B cell (primary cell): ENCODE data around the gene EFL1. TPM values are rescaled to one million over a fixed set of nuclear protein-coding genes. Genes with fewer than 3 reads are reported as not detected.
"Not testable (repeated sequence)": the region's sequence is repeated elsewhere in the genome, so short reads cannot be mapped to it uniquely, and the experiment has no call there.

ENCODE experiments used
- ATAC-seq: fragments of 200-7000 bp; cut with Tn5 transposase; one replicate; pipeline ENCODE4 v1.10.0; 2021; ENCODE audit warnings: low read depth, mild to moderate bottlenecking, moderate number of reproducible peaks, moderate library complexity
- CTCF ChIA-PET: fragments of 350-600 bp; sonication (Branson Sonifier 250); formaldehyde crosslinking; loops from one replicate; lab custom pipeline; 2021; ENCODE audit warnings: antibody characterized with exemption, inconsistent platforms; lab: Charles Lee
- POLR2A ChIA-PET: fragments of 350-600 bp; sonication (Branson Sonifier 250); formaldehyde crosslinking; loops from one replicate; lab custom pipeline; 2021; ENCODE audit warnings: antibody characterized with exemption; lab: Charles Lee
- DNase-seq: peaks from one replicate; pipeline ENCODE4 v3.0.0; 2013
- H2AFZ ChIP-seq: 2 replicates; pipeline ENCODE4 v1.6.1; 2012; ENCODE audit warnings: mild to moderate bottlenecking, low read depth, low read length; ENCODE audit not compliant: insufficient read depth, poor library complexity, severe bottlenecking
- H3K27ac ChIP-seq, 2 donors: 1 replicate in 1 of 2; 2 replicates in 1 of 2; pipeline ENCODE4 v1.5.1; 2012 to 2013; ENCODE audit warnings: low read length in 2 of 2, mild to moderate bottlenecking in 2 of 2, moderate library complexity in 1 of 2
- H3K27me3 ChIP-seq, 4 experiments: fragments of 200-600 bp in 1 of 4; sonication (generic) in 1 of 4; replicated peaks in 1 of 4; 1 replicate in 2 of 4; 2 replicates in 2 of 4; pipeline versions ENCODE4 v1.6.1 to v1.7.0; 2013 to 2016; ENCODE audit warnings: low read length in 3 of 4, mild to moderate bottlenecking in 2 of 4, mixed read lengths in 1 of 4, moderate library complexity in 1 of 4; ENCODE audit not compliant: insufficient read depth in 4 of 4, control insufficient read depth in 3 of 4; ENCODE audit errors: control extremely low read depth in 1 of 4
- H3K36me3 ChIP-seq, 2 experiments: replicated peaks in 1 of 2; 1 replicate in 1 of 2; 2 replicates in 1 of 2; pipeline versions ENCODE4 v1.6.1 to v1.7.1; 2013; ENCODE audit warnings: low read length in 1 of 2; ENCODE audit not compliant: insufficient read depth in 2 of 2, control insufficient read depth in 1 of 2; ENCODE audit errors: control extremely low read depth in 1 of 2, extremely low read depth in 1 of 2
- H3K4me1 ChIP-seq, 2 donors: fragments of 200-600 bp in 1 of 2; sonication (generic) in 1 of 2; 1 replicate in 1 of 2; 2 replicates in 1 of 2; pipeline versions ENCODE4 v1.5.1 to v1.6.1; 2013 to 2017; ENCODE audit warnings: low read length in 2 of 2; ENCODE audit not compliant: control insufficient read depth in 2 of 2, insufficient read depth in 2 of 2
- H3K4me2 ChIP-seq: replicated peaks from 2 replicates; pipeline ENCODE3; 2012; ENCODE audit warnings: mild to moderate bottlenecking, low read depth, low read length; ENCODE audit not compliant: poor library complexity, severe bottlenecking
- H3K4me3 ChIP-seq, 5 experiments: fragments of 200-600 bp in 1 of 5; sonication (generic) in 1 of 5; 1 replicate in 3 of 5; 2 replicates in 2 of 5; pipeline versions ENCODE4 v1.5.1 to v1.7.0; 2011 to 2016; ENCODE audit warnings: low read length in 4 of 5, mild to moderate bottlenecking in 4 of 5, low read depth in 2 of 5, control low read depth in 1 of 5, moderate library complexity in 1 of 5; ENCODE audit not compliant: insufficient read depth in 1 of 5; ENCODE audit errors: control extremely low read depth in 1 of 5, extremely low read depth in 1 of 5
- H3K79me2 ChIP-seq: fragments of 200-600 bp; sonication (generic); one replicate; pipeline ENCODE4 v1.6.0; 2016; ENCODE audit warnings: low read length; ENCODE audit not compliant: control insufficient read depth, insufficient read depth
- H3K9ac ChIP-seq: fragments of 200-600 bp; sonication (generic); 2 replicates; pipeline ENCODE4 v1.6.1; 2017; ENCODE audit warnings: mild to moderate bottlenecking, low read length, moderate library complexity
- H3K9me3 ChIP-seq, 3 donors: one replicate each; pipeline versions ENCODE4 v1.6.1 to v1.7.1; 2013; ENCODE audit warnings: low read length in 2 of 3; ENCODE audit not compliant: control insufficient read depth in 2 of 3, insufficient read depth in 1 of 3; ENCODE audit errors: control extremely low read depth in 1 of 3
- H4K20me1 ChIP-seq: 2 replicates; pipeline ENCODE4 v1.6.0; 2012; ENCODE audit warnings: mild to moderate bottlenecking, low read length; ENCODE audit not compliant: insufficient read depth, control insufficient read depth, poor library complexity, severe bottlenecking
- H3K27ac Mint-ChIP-seq: one replicate; pipeline ENCODE4 v1.8.0; 2021; ENCODE audit warnings: mixed read lengths
- H3K27me3 Mint-ChIP-seq: one replicate; pipeline ENCODE4 v1.8.0; 2021; ENCODE audit warnings: mixed read lengths
- H3K4me1 Mint-ChIP-seq: one replicate; pipeline ENCODE4 v1.8.0; 2021; ENCODE audit warnings: mixed read lengths
- H3K4me3 Mint-ChIP-seq: one replicate; pipeline ENCODE4 v1.8.0; 2021; ENCODE audit warnings: mixed read lengths
- H3K9me3 Mint-ChIP-seq: one replicate; pipeline ENCODE4 v1.8.0; 2022; ENCODE audit warnings: mixed read lengths; ENCODE audit not compliant: insufficient read depth
- WGBS: methylation state at CpG from one replicate; pipeline ENCODE4 v1.1.5; 2013; ENCODE audit warnings: missing lambda C conversion rate; ENCODE audit not compliant: insufficient coverage; 5-methylcytosine and 5-hydroxymethylcytosine counted together
- intact Hi-C: fragments of 100-400 bp; cut with micrococcal nuclease; formaldehyde crosslinking; loops from one replicate; pipeline ENCODE4 v1.10.0; 2022
- polyA plus RNA-seq: library from polyadenylated mRNA; depleted of rRNA; stranded (reverse); fragments of >200 nt; gene quantifications from 2 replicates; pipeline ENCODE4 v1.2.3, GENCODE V29; 2012
- total RNA-seq, 2 donors: library from RNA; stranded (reverse); fragments of 120-200 nt in 1 of 2; gene quantifications; 1 replicate in 1 of 2; 2 replicates in 1 of 2; pipeline versions ENCODE4 v1.2.3 to v1.2.4, GENCODE V29; 2013 to 2022

Gene EFL1
- total and polyA plus RNA-seq, 2 donors (not counting 1 experiment from before 2014, with no cell fraction given), result 8.2 to 25.8 TPM

DNA sequence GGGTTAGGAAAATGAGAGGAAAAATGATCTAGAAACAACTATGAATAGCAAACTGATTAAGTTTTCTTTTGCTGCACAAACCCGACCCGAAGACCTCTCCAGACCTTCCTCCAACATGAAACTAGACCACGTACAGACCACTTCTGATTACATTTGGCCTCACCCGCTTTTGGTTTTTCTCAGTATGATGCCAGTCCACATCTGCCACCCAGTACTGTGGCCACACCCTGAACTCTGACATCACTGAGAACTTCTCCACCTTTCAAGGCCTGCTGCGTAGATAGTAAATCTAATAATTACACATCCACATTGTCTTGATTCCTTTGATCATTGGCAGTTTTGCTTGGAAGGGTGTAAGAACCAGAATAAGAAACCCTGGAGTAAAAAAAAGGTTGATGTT, 16.6 kb downstream of the EFL1 start:
- ATAC-seq, POLR2A ChIA-PET, H3K9me3 ChIP-seq, H2AFZ ChIP-seq, H3K27ac ChIP-seq, H3K9me3 Mint-ChIP-seq, intact Hi-C loops, H3K4me3 ChIP-seq, H3K36me3 ChIP-seq, H3K4me1 ChIP-seq, H3K27me3 ChIP-seq, H3K4me1 Mint-ChIP-seq, CTCF ChIA-PET, H3K79me2 ChIP-seq, H3K4me2 ChIP-seq, H3K4me3 Mint-ChIP-seq, H3K27me3 Mint-ChIP-seq, H3K9ac ChIP-seq, H4K20me1 ChIP-seq, DNase-seq, H3K27ac Mint-ChIP-seq: not testable (repeated sequence)
- WGBS, result 74% methylated on average over 2 of the region's 5 CpGs

GRCh38 chr15:82243644-82244043, 18.9 kb downstream of the EFL1 start:
- H3K27ac Mint-ChIP-seq, H3K9ac ChIP-seq, H3K4me1 ChIP-seq, H3K27me3 Mint-ChIP-seq, H3K4me3 Mint-ChIP-seq, H3K4me3 ChIP-seq, H3K79me2 ChIP-seq, H3K4me1 Mint-ChIP-seq, intact Hi-C loops, POLR2A ChIA-PET, H4K20me1 ChIP-seq, CTCF ChIA-PET, H3K27me3 ChIP-seq, H3K9me3 ChIP-seq, H2AFZ ChIP-seq, H3K27ac ChIP-seq, DNase-seq, H3K9me3 Mint-ChIP-seq, ATAC-seq: not testable (repeated sequence)
- peak overlapping the region; percentile 41 for H3K4me2 ChIP-seq
- H3K36me3 ChIP-seq, result peaks cover 1 to 15% of the 10 kb centered on the region in 2 experiments
- no CpG with 5 or more reads among the region's 5 CpGs for WGBS

GRCh38 chr15:82241836-82242499, 20.6 kb downstream of the EFL1 start:
- H3K36me3 ChIP-seq, result peaks cover 3 to 18% of the 10 kb centered on the region in 2 experiments
- H3K9me3 Mint-ChIP-seq, POLR2A ChIA-PET, H3K4me2 ChIP-seq, H3K27ac ChIP-seq, H3K4me3 Mint-ChIP-seq, H2AFZ ChIP-seq, H3K4me1 Mint-ChIP-seq, DNase-seq, H3K27me3 Mint-ChIP-seq, H3K9ac ChIP-seq, H3K27ac Mint-ChIP-seq, H3K4me1 ChIP-seq, ATAC-seq, H3K9me3 ChIP-seq, intact Hi-C loops, H4K20me1 ChIP-seq, CTCF ChIA-PET, H3K79me2 ChIP-seq, H3K4me3 ChIP-seq, H3K27me3 ChIP-seq: not testable (repeated sequence)
- no CpG with 5 or more reads among the region's 1 CpG for WGBS
